Stimulated activated CD8-positive, alpha-beta memory T cell treated with anti-CD3 and anti-CD28 coated beads, Interleukin-15, amount 100 ng/mL, for 48 hours (primary cell): ENCODE measurements around the gene ZNF175.

Source experiments
- DNase-seq, 2 donors: peaks; one replicate each; pipeline ENCODE4 v3.0.0-alpha.2; 2020; ENCODE audit warnings: low read depth in 2 of 2

Gene ZNF175

GRCh38 chr19:51549533-51550324 is 21.4 kb upstream of the ZNF175 start:
- no peak for DNase-seq

GRCh38 chr19:51550848-51551672 is 20.0 kb upstream of the ZNF175 start:
- no peak for DNase-seq

- no peak for DNase-seq
Measured at GRCh38 chr19:51551673-51552432, 19.2 kb upstream of the ZNF175 start.

- no peak for DNase-seq
Measured at GRCh38 chr19:51552608-51552995, 18.5 kb upstream of the ZNF175 start.

GRCh38 chr19:51552996-51553725 is 17.9 kb upstream of the ZNF175 start:
- no peak for DNase-seq

GRCh38 chr19:51559240-51559639 is 11.8 kb upstream of the ZNF175 start:
- DNase-seq, result no peak

- no peak for DNase-seq
Measured at GRCh38 chr19:51560339-51560738, 10.7 kb upstream of the ZNF175 start.

- no peak for DNase-seq
Measured at GRCh38 chr19:51564791-51565190, 6.3 kb upstream of the ZNF175 start.

- DNase-seq, result no peak
Measured at GRCh38 chr19:51565583-51565982, 5.5 kb upstream of the ZNF175 start.

- no peak for DNase-seq
Measured at GRCh38 chr19:51566489-51567100, 4.5 kb upstream of the ZNF175 start.

- no peak for DNase-seq
Measured at GRCh38 chr19:51567583-51567982, 3.5 kb upstream of the ZNF175 start.

- DNase-seq, result no peak
Measured at GRCh38 chr19:51568456-51568855, 2.6 kb upstream of the ZNF175 start.

- no peak for DNase-seq
Measured at GRCh38 chr19:51571599-51571998, 516 bp downstream of the ZNF175 start.

GRCh38 chr19:51572410-51572809 is 1.3 kb downstream of the ZNF175 start:
- no peak for DNase-seq

GRCh38 chr19:51572908-51573307 is 1.8 kb downstream of the ZNF175 start:
- no peak for DNase-seq

GRCh38 chr19:51573331-51573730 is 2.2 kb downstream of the ZNF175 start:
- DNase-seq, result no peak

- DNase-seq, result no peak
Measured at GRCh38 chr19:51576850-51577249, 5.8 kb downstream of the ZNF175 start.

- no peak for DNase-seq
Measured at GRCh38 chr19:51586103-51586728, 15.1 kb downstream of the ZNF175 start.

- DNase-seq, result no peak
Measured at GRCh38 chr19:51586799-51587198, 15.7 kb downstream of the ZNF175 start.

- no peak for DNase-seq
Measured at GRCh38 chr19:51587264-51588191, 16.4 kb downstream of the ZNF175 start.
